Amygdala (tissue), 56 donors: ENCODE results near the gene LCN2.
A peak's percentile ranks its signal among the peaks of the same experiment; 100 is the strongest.
"Not testable (repeated sequence)": the region's sequence is repeated elsewhere in the genome, so short reads cannot be mapped to it uniquely, and the experiment has no call there.

Experiments used
- DNase-seq, 56 donors: peaks; one replicate each; lab custom pipeline; 2025; lab: John Stamatoyannopoulos, UW

LCN2 gene

DNA sequence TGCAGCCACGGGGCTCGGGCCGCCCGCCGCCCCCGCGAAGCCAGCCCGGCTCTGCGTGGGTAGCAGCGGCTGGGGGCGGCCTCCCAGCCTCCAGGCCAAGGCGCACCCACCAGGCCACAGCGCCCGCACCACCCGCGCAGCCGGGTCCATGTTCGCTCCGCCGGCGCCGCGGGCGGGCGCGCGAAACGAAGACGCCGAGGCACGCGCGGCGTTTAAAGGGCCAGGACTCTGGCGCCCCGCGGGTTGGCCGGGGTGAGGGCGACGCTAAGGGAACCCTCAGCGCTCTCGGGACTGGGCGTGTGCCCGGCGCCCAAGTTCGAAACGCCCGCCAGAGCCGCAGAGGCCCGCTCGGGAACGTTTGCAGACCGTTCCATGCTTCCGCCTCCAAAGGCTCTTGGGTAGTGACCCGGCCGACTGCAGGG lies 21.7 kb upstream of the LCN2 start, which contains the start of gene PTGES2:
PTGES2 (minus strand) TSS at position 162 of the 422 bp plus-strand sequence; CDS start at position 150, 12 bp downstream.
- DNase-seq, result peak in 52 of 56 donors; percentile 15 to 88 (median 74)

DNA sequence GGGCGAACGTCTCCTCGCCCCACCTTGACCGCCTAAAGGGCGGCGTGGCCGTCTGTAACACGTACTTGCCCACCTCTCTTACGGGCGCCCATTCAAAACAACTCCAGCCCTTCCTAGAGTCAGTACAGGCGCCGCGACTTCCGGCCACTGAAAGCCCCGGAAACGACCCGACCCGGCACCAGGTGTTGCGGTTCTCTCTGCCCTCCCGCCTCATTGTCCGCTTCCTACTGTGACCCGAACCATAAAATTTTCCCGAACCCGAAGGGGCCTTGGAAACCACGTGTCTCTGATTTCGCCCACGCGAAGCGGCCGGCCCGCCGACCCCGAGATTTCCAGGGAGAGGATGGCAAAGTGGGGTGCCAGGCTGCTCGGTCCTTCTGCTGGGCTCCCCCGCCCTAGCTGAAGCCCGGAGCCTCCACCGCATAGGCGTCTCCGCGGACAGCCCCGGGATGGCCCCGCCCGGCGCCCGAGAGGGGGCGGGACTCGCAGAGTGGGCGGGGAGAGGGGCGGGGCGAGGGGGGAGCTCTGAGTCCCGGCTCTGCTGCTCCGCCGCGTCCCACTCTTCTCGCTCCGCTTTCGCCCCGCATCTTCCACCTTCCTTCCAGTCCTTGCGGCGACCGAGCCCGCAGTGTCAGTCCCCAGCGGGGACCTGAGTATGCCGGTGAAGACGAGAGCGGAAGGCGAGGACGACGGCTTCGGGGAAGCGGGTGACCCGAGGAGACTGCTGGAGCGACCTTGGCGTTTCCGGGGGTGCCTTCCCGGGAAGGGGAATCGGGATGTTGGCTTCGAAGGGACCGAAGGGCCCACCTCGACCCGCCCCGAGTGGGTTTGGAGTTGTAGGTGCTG lies 21.0 kb upstream of the LCN2 start:
- DNase-seq, result peak in 55 of 56 donors; percentile 55 to 97 (median 86)

DNA sequence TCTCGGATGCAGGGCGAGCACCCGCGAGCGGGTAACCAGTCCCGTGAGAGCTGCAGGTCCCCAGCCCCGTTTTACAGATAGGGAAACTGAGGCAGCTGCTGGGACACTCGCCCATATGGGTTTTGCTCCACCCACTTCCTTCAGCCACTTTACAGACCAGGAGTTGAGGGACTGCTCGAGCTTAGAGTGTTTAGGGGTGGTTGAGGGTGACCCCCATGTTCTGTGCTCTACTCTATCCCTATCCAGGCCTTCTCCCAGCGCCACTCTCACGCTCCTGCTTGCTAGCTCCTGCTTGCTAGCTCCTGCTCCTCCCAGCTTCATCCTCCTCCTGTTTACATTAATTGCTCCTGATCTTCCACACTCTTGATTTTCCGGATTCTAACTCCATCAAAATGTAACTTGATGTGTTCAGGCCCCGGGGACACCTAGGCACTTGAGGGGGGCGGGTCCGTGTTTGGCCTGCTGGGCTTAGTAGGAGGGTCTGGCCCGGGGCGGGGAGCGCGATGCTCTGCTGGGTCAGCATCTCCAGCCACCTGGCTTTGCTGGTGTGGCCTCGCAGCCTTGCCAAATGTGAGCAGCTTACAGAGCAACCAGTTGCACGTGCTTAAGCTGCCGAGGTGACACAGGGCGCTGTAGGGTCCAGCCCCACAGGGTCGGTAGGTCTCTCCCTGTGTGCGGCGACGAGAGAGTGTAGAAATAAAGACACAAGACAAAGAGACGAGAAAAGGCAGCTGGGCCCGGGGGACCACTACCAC lies 20.2 kb upstream of the LCN2 start:
- DNase-seq, result no peak

DNA sequence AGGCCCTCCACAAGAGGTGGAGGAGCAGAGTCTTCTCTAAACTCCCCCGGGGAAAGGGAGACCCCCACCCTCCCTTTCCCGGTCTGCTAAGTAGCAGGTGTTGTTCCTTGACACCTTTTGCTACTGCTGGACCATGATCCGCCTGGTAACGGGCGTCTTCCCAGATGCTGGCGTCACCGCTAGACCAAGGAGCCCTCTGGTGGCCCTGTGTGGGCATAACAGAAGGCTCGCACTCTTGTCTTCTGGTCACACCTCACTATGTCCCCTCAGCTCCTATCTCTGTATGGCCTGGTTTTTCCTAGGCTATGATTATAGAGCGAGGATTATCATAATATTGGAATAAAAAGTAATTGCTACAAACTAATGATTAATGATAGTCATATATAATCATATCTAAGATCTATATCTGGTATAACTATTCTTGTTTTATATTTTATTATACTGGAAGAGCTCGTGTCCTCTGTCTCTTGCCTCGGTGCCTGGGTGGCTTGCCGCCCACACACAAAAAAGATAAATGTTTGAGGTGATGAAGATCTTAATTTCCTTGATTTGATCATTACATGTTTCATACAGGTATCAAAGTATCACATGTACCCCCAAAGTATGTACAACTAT lies 19.2 kb upstream of the LCN2 start:
- peak in 6 of 56 donors; percentile 40 to 72 (median 52) for DNase-seq

DNA sequence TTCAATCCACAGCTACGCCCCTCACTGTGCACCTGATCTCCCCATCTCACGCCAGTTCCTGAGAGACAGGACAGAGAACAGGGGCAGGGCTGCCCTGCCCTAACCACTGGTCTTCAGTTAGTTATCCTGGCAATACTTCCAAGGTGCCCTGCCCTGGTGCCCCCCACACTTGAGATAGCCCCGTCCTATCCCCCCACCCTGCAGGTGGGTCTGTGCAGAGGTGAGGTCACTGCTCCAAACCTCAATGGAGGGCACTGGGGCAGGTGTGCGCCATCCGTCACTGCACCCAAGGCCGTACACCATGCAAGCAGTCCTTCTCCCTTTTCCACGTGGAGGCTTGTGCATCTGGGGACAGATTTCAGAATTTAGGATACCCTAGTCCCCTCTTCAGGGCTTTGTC lies 18.6 kb upstream of the LCN2 start:
- not testable (repeated sequence) for DNase-seq

DNA sequence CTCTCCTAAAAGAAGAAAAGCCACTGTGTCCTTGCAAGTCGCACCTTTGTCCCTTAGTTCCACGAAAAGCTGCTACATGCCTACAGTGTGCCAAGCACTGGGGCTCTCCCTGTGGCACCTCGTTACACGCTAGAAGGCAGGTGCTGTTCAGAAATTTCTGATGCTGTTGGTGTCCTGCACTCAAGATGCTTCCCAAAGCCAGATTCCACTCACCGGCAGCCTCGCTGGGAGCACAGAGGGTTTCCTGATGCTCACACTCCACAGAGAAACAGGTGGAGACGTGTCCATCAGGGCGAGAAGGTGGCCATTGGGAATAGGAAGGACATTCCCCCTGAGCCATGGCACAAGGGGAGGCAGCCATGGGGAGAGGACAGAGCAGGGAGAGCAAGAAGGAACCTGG lies 17.9 kb upstream of the LCN2 start:
- DNase-seq, result not testable (repeated sequence)

DNA sequence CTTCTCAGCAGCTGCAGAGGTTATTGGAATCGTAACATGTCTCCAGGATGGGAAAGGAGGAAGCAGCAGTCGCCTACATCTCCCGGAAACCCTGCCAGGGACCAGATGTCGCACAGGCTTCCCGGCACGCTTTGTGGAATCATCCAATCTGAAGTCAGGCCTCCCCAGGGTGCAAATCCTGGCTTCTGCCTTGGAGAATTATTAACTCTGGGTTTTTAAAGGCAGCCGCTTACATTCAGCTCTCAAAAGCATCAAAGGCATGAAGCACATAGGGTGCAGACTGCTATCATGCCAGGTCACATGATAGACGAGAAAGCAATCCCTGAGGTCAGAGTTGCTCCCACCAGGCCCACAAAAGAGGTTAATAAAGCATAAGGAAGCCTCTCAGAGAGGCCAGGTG lies 17.1 kb upstream of the LCN2 start:
- peak in 2 of 56 donors; percentile 19 to 42 for DNase-seq

DNA sequence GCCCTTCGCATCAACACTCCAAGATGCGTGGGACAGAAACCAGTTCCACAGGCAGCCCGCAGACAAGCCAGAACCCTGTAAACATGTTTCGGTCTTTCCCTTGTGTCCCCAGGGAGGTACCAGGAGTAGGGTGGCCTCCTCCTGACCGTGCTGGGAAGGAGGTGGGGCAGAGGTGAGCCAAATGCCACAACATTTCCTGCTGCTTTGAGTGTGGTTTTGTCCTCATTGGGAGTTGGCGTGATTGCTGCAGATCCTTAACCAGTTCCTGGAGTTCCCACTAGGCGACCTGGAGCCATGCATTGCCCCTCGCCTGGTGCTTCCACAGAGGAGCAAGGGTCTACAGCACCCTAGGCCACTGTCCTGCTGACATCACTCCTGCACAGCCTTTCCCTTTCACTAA lies 13.7 kb upstream of the LCN2 start:
- DNase-seq, result not testable (repeated sequence)

DNA sequence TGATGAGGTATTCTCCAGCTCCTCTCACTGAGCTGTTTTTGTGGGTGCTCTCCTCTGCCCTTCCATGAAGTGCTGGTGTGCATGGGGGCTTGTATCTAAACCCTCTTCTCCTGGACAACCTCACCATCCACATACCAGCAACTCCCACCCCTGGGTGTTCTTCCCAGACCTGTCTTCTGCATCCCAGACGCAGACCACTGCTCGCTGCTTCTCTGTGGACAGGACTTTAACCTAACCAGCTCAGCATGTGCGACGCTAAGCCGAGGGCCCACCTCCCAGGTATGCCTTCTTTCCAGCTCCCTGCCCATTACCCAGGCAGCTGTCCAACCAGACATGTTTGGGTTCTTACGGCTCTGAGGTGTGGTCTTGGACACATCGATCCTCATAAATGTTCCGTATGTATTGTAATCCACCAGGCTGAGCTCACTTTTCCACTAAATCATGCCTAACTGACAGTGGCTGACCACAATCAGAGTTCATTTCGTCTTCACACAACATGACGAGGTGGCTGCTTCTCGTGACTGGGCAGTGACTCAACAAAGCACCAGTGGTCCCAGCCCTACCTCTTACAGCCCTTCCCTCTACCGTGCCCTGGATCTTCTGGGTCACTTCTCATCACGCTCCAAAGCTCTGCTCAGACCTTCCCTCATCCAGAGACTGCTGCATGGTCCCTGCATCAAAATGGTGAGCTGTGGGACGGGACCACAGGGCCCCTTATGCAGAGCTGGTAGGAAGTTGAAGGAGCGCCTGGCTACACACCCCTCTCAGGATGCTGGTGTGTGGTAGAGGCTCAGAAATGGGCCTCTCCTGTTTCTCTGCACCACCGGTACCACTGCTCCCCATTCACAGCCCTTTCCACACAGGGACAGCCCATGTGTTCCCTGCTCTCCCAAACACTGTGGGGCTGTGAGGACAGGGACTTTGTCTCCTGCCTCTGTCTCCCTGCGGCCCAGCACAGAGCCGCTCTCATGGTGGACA lies 12.1 kb upstream of the LCN2 start:
- DNase-seq, result no peak

DNA sequence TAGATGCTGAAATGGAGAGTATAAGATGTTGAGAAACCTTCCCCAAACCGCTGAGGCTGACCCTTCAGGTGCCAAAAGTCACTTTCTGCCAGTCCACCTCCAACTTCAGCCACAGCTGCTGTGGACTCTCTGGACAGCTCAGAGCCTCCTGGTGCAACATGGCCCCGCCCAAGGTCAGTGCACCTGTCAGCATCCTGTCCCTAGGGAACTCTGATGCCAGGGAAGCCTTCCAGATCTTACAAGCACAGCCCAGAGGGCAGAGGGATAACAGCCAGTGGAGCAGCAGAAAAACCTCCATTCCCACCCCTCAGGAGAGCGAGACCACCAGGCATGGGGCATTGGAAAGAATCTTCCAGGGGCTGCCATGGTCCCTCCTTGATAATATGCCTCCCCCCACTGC lies 11.3 kb upstream of the LCN2 start:
- DNase-seq, result no peak

DNA sequence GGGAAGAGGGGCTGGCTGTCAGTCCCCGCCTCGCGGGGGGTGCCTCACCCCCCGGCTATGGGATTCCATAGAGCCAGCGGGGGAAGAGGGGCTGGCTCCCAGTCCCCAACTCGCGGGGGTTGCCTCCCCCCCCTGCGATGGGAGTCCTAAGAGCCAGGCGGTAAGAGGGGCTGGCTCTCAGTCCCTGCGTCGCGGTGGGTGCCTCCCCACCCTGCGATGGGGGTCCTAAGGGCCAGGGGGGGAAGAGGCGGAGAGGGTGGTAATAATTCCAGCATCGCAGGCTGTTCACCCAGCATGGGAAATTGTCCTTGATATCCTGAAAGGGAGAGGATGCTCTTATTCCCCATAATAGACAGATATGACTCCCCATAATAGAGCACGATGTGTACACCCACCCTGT lies 9.6 kb upstream of the LCN2 start:
- no peak for DNase-seq

DNA sequence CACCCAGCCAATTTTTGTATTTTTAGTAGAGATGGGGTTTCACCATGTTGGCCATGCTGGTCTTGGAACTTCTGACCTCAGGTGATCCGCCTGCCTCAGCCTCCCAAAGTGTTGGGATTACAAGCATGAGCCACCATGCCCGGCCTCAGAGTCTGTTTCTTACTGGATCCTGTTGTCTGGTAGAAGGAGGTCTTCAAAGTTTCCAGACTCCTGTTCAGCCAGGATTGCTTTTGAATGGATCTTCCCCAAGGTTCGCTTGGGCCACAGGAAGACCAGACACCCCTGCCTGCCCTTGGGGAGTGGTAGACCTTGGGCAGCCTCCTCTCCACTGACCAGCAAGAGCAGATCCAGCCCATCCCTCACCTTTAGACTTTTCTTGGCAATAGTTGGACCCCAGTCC lies 7.6 kb upstream of the LCN2 start:
- no peak for DNase-seq

DNA sequence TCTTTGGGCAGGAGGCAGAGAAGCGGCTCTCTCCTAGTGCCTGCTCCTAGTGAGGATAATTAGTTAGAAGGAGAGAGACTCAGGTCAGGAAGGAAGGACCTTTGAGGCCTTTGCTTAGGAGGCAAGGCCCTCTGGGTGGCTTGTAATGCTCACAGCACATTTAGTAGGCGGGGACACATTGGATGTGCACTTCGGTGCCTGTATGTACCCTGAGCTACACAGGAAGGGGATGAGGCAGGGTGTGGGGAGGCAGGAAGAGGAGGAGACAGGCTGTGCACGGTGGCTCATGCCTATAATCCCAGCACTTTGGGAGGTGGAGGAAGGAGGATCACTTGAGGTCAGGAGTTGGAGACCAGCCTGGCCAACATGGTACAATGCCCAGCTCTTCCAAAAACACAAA lies 7.2 kb upstream of the LCN2 start:
- no peak for DNase-seq

DNA sequence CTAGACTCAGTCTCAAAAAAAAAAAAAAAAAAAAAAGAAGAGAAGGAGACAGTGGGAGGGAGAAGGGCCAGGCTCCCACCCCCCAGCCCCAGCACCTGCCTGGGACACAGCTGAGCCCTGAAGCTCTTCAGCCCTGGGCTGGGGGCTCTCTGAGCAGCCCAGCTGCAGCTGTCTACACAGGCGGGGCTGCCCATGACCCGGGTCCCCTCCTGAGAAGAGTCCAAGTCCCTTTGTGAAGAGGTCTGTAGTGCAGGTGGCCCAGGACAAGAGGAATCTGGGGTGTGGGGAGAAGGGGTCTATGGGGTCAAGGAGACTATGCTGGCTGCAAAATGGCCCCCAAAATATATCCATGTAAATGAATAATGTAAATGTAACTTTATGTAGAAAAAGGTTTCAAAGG lies 6.7 kb upstream of the LCN2 start:
- DNase-seq, result no peak

DNA sequence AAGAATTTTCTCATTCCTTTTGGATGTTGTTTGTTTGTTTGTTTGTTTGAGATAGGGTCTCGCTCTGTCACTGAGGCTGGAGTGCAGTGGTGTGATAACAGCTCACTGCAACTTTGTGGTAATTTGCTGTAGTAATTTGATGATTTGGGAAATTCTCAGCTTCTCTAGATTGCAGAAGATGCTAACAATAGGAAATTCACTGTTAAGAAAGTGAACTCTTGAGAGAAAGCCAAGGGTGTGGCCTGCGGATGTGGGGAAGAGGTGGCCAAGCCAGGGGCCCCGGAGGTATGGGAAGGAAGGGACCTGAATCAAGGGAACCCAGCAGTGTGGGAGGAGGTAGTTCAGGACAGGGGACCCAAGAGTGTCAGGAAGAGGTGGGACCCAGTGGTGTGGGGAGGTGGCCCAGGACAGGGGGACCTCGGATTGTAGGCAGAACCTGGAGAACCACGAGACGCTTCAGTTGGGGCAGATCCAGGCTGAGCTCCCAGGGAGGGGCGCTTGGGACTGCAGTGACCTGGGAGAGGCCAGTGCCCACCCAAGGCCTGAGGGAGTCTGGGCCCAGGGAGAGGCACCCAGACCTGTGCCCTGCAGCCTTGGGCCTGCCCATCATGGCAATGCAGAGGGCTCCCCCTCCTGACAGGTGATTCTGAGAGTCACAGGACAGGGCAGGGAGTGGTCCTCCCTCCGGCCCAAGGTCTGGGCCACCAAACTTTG lies 5.6 kb upstream of the LCN2 start:
- no peak for DNase-seq

DNA sequence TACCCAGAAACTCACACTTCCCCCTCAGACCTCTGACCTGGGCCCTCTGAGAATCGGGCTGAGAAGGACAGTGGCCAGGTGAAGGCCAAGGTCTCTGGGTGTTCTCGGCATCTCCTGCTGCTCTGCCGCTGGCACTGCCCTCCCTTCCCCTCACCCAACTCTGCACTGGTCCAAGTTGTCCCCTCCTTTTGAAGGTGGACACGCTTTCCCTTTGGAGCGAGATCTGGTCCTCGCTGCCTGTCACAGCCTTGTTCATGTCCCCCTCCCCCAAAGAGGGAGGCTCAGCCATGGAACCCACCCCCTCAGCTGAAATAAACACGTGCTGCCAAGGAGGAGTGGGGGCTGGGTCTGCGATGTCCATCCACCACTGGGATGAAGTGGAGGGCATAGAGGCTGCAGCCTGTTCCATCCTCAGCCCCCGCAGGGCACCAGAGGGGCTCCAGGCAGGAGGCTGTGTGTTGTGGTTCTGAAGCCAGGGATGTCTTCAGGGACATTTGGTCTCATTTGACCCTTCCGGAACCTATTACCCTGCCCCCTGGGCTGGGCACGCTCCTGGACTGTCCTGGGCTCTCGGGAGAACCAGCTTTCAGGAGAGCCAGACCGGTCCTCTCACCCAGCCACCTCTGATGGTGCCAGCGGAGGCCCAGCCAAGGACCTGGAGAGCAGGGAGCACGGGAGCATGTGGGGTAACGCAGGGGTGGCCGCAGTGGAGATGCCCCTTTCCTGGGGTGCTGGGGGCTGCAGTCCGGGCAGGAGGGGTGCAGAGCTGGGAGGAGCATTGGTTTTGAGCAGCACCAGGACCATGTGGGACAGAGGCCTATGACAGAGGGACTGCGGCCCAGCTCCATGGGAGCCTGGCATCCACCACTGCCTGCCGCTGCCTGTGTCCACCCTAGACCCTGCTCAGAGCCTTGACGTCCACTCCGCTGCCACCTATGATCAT lies 4.7 kb upstream of the LCN2 start:
- DNase-seq, result no peak

DNA sequence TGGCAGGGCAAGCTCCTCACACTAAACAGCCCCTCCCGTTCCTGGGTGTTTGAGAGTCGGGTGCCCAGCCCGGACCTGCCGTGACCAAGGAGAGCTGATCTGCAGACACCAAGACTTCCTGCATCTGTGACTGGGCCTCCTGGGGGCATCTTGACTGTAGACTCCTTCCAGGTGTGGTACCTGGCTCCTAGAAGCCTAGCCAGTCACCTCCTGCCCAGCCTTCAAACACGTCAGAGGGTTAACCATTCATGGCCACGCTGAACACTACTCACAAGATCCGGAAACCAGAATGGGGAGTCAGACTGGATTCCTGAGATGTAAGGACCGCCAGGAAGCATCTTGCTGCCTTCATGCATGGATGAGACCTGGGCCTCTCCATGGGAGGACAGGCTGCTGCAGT lies 3.7 kb upstream of the LCN2 start:
- DNase-seq, result no peak

DNA sequence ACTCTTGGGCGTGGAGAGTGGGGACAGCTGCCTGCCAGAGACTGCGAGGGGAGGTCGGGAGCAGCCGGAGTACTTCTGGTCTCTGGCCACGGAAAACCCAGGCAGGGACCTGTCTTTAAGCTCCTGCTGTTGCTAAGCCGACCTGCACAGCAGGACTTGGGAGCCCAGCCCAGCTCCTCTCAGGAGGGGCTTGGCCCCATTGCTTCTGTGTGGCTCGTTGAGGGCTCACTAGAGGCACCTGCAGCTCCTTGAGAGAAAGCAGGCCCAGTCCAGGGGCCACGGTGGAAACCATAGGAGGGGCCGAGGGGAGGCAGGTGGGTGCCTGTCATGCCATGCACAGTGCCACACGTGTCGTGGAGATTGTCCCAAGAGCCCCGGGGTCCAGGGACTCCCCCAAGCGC lies 3.3 kb upstream of the LCN2 start:
- DNase-seq, result no peak
